ENCODE measurements around the gene PTPRK.
"Not testable (repeated sequence)": the region's sequence is repeated elsewhere in the genome, so short reads cannot be mapped to it uniquely, and the experiment has no call there.

Gene PTPRK

GRCh38 chr6:127933852-127934840 is 586.3 kb downstream of the PTPRK start:
- in situ Hi-C loops (cut with HindIII; ENCODE audit: low pct_ligation_motif_present, low sequenced_read_pairs): no loop called here
- TF ChIP-seq CTCF (IDR thresholded peaks at IDR 0.05; ENCODE audit: low read depth, low read length, missing control alignments): no peak
- no peaks in the 10 kb centered on the region for H3K27me3 ChIP-seq (replicated peaks)
- no peaks in the 10 kb centered on the region for H3K36me3 ChIP-seq (replicated peaks)
- no peak overlapping the region for H3K27ac ChIP-seq
- H3K4me3 ChIP-seq (ENCODE audit: low read depth, low read length): no peak overlapping the region
- DNase-seq: no peak

GRCh38 chr6:127933137-127933536 is 587.3 kb downstream of the PTPRK start:
- no peak overlapping the region for H3K27ac ChIP-seq
- no peak for TF ChIP-seq CTCF (IDR thresholded peaks at IDR 0.05; ENCODE audit: low read depth, low read length, missing control alignments)
- in situ Hi-C loops (cut with HindIII; ENCODE audit: low pct_ligation_motif_present, low sequenced_read_pairs): no loop called here
- DNase-seq: no peak
- no peaks in the 10 kb centered on the region for H3K36me3 ChIP-seq (replicated peaks)
- H3K4me3 ChIP-seq (ENCODE audit: low read depth, low read length): no peak overlapping the region
- H3K27me3 ChIP-seq (replicated peaks): no peaks in the 10 kb centered on the region

- Histone ChIP-seq H3K4me3 (ENCODE audit: low read depth, low read length) (no peak overlapping the region), H3K27ac (no peak overlapping the region), H3K36me3 (replicated peaks) (no peaks in the 10 kb centered on the region), H3K27me3 (replicated peaks) (no peaks in the 10 kb centered on the region)
- no peak for TF ChIP-seq CTCF (IDR thresholded peaks at IDR 0.05; ENCODE audit: low read depth, low read length, missing control alignments)
- in situ Hi-C loops (cut with HindIII; ENCODE audit: low pct_ligation_motif_present, low sequenced_read_pairs): no loop called here
- no peak for DNase-seq
Measured at GRCh38 chr6:127932708-127933107, 587.7 kb downstream of the PTPRK start.

GRCh38 chr6:127926441-127926840 is 594.0 kb downstream of the PTPRK start:
- H3K4me3 ChIP-seq (ENCODE audit: low read depth, low read length); H3K27ac ChIP-seq; H3K27me3 ChIP-seq (replicated peaks); in situ Hi-C loops (cut with HindIII; ENCODE audit: low pct_ligation_motif_present, low sequenced_read_pairs); H3K36me3 ChIP-seq (replicated peaks); DNase-seq: not testable (repeated sequence)

GRCh38 chr6:127924440-127924839 is 596.0 kb downstream of the PTPRK start:
- peak; percentile 49 for DNase-seq
- no peak overlapping the region for H3K27ac ChIP-seq
- no peak for TF ChIP-seq CTCF (IDR thresholded peaks at IDR 0.05; ENCODE audit: low read depth, low read length, missing control alignments)
- H3K4me3 ChIP-seq (ENCODE audit: low read depth, low read length): no peak overlapping the region
- H3K36me3 ChIP-seq (replicated peaks): no peaks in the 10 kb centered on the region
- H3K27me3 ChIP-seq (replicated peaks): no peaks in the 10 kb centered on the region
- in situ Hi-C loops (cut with HindIII; ENCODE audit: low pct_ligation_motif_present, low sequenced_read_pairs): no loop called here

DNA sequence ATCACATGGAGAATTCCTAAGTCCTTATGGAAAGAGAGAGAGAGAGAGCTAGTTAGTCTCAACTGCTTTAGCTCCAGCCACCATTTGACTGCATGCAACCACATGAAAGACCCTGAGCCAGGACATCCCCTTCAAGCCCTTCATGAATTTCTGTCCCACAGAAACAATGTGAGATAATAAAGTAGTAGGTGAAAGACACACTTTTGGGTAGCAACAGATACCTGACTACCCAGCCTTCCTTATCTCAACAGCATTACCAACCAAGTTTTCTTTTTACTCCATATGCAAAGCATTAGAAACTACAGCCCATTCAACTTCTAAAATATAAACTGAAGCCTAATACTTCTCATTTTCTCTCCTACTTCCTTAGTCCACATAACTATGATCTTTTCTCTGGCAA is 596.4 kb downstream of the PTPRK start:
- H3K4me3 ChIP-seq (ENCODE audit: low read depth, low read length): no peak overlapping the region
- H3K36me3 ChIP-seq (replicated peaks): no peaks in the 10 kb centered on the region
- DNase-seq: no peak
- in situ Hi-C loops (cut with HindIII; ENCODE audit: low pct_ligation_motif_present, low sequenced_read_pairs): no loop called here
- H3K27me3 ChIP-seq (replicated peaks): no peaks in the 10 kb centered on the region
- no peak for TF ChIP-seq CTCF (IDR thresholded peaks at IDR 0.05; ENCODE audit: low read depth, low read length, missing control alignments)
- no peak overlapping the region for H3K27ac ChIP-seq
